ENCODE data around the gene MS4A10. TPM values are rescaled to one million over a fixed set of nuclear protein-coding genes. Genes with fewer than 3 reads are reported as not detected.

Gene MS4A10
- total RNA-seq, 1 donor from 2014 or later, result not detected

- H3K9me3 Mint-ChIP-seq, result no peaks in the 10 kb centered on the region
Measured at GRCh38 chr11:60791153-60791933, 6.2 kb downstream of the MS4A10 start.

GRCh38 chr11:60792521-60792920, 7.4 kb downstream of the MS4A10 start:
- intact Hi-C loops (cut with micrococcal nuclease), result loop anchor here (2.0 kb wide), 1 partner anchor 20 kb away; no protein-coding TSS in a partner anchor
- H3K9me3 Mint-ChIP-seq, result no peaks in the 10 kb centered on the region
- H3K4me3 Mint-ChIP-seq, result no peak overlapping the region
- no peak for TF ChIP-seq CTCF (IDR thresholded peaks at IDR 0.05)
- H3K27ac Mint-ChIP-seq, result no peak overlapping the region
- no peak for ATAC-seq (ENCODE audit: low read depth)
- H3K27me3 Mint-ChIP-seq, result no peaks in the 10 kb centered on the region
- H3K4me1 Mint-ChIP-seq, result no peaks in the 10 kb centered on the region
- no peak for DNase-seq
- ChIA-PET POLR2A (no interaction called here), CTCF (no interaction called here)
- no peaks in the 10 kb centered on the region for H3K36me3 Mint-ChIP-seq (ENCODE audit: low read depth)

More at GRCh38 chr11:60791153-60791933, 6.2 kb downstream of the MS4A10 start:
- ChIA-PET POLR2A (no interaction called here), CTCF (interaction anchor here (0.8 kb wide), 1 partner anchor 16 kb away, joined by 3 read pairs; no protein-coding TSS in a partner anchor)
- no peak for TF ChIP-seq CTCF (IDR thresholded peaks at IDR 0.05)
- intact Hi-C loops (cut with micrococcal nuclease), result no loop called here
- Mint-ChIP-seq H3K4me1 (no peaks in the 10 kb centered on the region), H3K4me3 (no peak overlapping the region), H3K27me3 (no peaks in the 10 kb centered on the region), H3K36me3 (ENCODE audit: low read depth) (no peaks in the 10 kb centered on the region), H3K27ac (no peak overlapping the region)
- ATAC-seq (ENCODE audit: low read depth), result no peak
- DNase-seq, result no peak

GRCh38 chr11:60795291-60795690, 10.2 kb downstream of the MS4A10 start:
- TF ChIP-seq CTCF (IDR thresholded peaks at IDR 0.05), result no peak
- Mint-ChIP-seq H3K9me3 (no peaks in the 10 kb centered on the region), H3K4me1 (no peaks in the 10 kb centered on the region), H3K27ac (no peak overlapping the region), H3K4me3 (no peak overlapping the region), H3K36me3 (ENCODE audit: low read depth) (no peaks in the 10 kb centered on the region), H3K27me3 (peaks cover 3% of the 10 kb centered on the region)
- ChIA-PET POLR2A (no interaction called here), CTCF (no interaction called here)
- no peak for DNase-seq
- intact Hi-C loops (cut with micrococcal nuclease), result no loop called here
- no peak for ATAC-seq (ENCODE audit: low read depth)

- intact Hi-C loops (cut with micrococcal nuclease), result no loop called here
- Mint-ChIP-seq H3K9me3 (no peaks in the 10 kb centered on the region), H3K27me3 (peaks cover 9% of the 10 kb centered on the region), H3K4me3 (no peak overlapping the region), H3K36me3 (ENCODE audit: low read depth) (no peaks in the 10 kb centered on the region), H3K27ac (no peak overlapping the region), H3K4me1 (no peaks in the 10 kb centered on the region)
- no peak for ATAC-seq (ENCODE audit: low read depth)
- no peak for TF ChIP-seq CTCF (IDR thresholded peaks at IDR 0.05)
- DNase-seq, result no peak
- CTCF ChIA-PET, result no interaction called here
- POLR2A ChIA-PET, result no interaction called here
Measured at GRCh38 chr11:60797846-60798630, 12.9 kb downstream of the MS4A10 start.

GRCh38 chr11:60798631-60799030, 13.5 kb downstream of the MS4A10 start:
- H3K4me3 Mint-ChIP-seq, result no peak overlapping the region
- ChIA-PET POLR2A (no interaction called here), CTCF (no interaction called here)
- intact Hi-C loops (cut with micrococcal nuclease), result no loop called here
- DNase-seq (no peak), ATAC-seq (ENCODE audit: low read depth) (no peak)
- no peaks in the 10 kb centered on the region for H3K4me1 Mint-ChIP-seq
- no peak overlapping the region for H3K27ac Mint-ChIP-seq
- H3K9me3 Mint-ChIP-seq, result no peaks in the 10 kb centered on the region
- H3K36me3 Mint-ChIP-seq (ENCODE audit: low read depth), result no peaks in the 10 kb centered on the region
- TF ChIP-seq CTCF (IDR thresholded peaks at IDR 0.05), result no peak
- peaks cover 9% of the 10 kb centered on the region for H3K27me3 Mint-ChIP-seq
